HEK293 (cell line): Measurements from ENCODE around the gene C4orf50.

Experiments
- CTCF ChIA-PET: fragments of 350-600 bp; formaldehyde crosslinking; extraction: SDS; loops from one replicate; lab custom pipeline; 2021; ENCODE audit warnings: antibody characterized with exemption; lab: Yijun Ruan, JAX
- POLR2A ChIA-PET: fragments of 300-600 bp; formaldehyde crosslinking; extraction: SDS; loops from one replicate; lab custom pipeline; 2020; ENCODE audit warnings: antibody characterized with exemption, inconsistent platforms; lab: Yijun Ruan, JAX
- H3K27ac ChIP-seq: fragments of 200-500 bp; sonication (Bioruptor generic); 2 replicates; pipeline ENCODE4 v1.5.1; 2014; ENCODE audit warnings: low read depth, low read length, control low read depth, inconsistent platforms; ENCODE audit errors: extremely low read depth
- H3K36me3 ChIP-seq, 2 experiments: fragments of 200-500 bp in 1 of 2; sonication (Bioruptor generic) in 1 of 2; 1 replicate in 1 of 2; 2 replicates in 1 of 2; pipeline ENCODE4 v1.5.1; 2014 to 2017; ENCODE audit warnings: inconsistent platforms in 2 of 2, low read length in 2 of 2; ENCODE audit not compliant: control insufficient read depth in 2 of 2, insufficient read depth in 1 of 2
- H3K4me1 ChIP-seq: fragments of 200-500 bp; sonication (Bioruptor generic); 2 replicates; pipeline ENCODE4 v1.5.1; 2014; ENCODE audit warnings: mild to moderate bottlenecking, low read length, inconsistent platforms; ENCODE audit not compliant: control insufficient read depth, insufficient read depth
- H3K4me3 ChIP-seq: 2 replicates; pipeline ENCODE4 v1.5.1; 2011; ENCODE audit warnings: low read depth, mild to moderate bottlenecking, control low read depth, low read length, moderate library complexity
- H3K9me3 ChIP-seq: fragments of 200-500 bp; sonication (Bioruptor generic); 2 replicates; pipeline ENCODE4 v1.5.1; 2014; ENCODE audit warnings: low read depth, low read length, inconsistent platforms; ENCODE audit not compliant: control insufficient read depth, insufficient read depth
- BCL6B ChIP-seq: fragments of 450-650 bp; formaldehyde crosslinking; IDR thresholded peaks from 2 replicates; pipeline ENCODE4 v1.5.1; 2017; ENCODE audit warnings: missing biosample characterization, missing genetic modification characterization
- GLI2 ChIP-seq: fragments of 450-650 bp; formaldehyde crosslinking; IDR thresholded peaks from 2 replicates; pipeline ENCODE4; 2017; ENCODE audit warnings: missing biosample characterization, missing genetic modification characterization, low read depth, borderline replicate concordance
- HOXA7 ChIP-seq: sonication (generic); formaldehyde crosslinking; IDR thresholded peaks from 2 replicates; pipeline ENCODE4 v1.8.1; 2022; ENCODE audit warnings: missing genetic modification reagents, borderline replicate concordance
- HOXD13 ChIP-seq: sonication (generic); formaldehyde crosslinking; IDR thresholded peaks from 2 replicates; pipeline ENCODE4 v1.8.0; 2022; ENCODE audit warnings: missing genetic modification reagents, borderline replicate concordance
- OSR2 ChIP-seq: fragments of 450-650 bp; formaldehyde crosslinking; IDR thresholded peaks from 2 replicates; pipeline ENCODE4 v1.5.1; 2016; ENCODE audit warnings: missing biosample characterization, missing genetic modification characterization
- OVOL3 ChIP-seq: fragments of 450-650 bp; formaldehyde crosslinking; IDR thresholded peaks from 2 replicates; pipeline ENCODE4 v1.5.1; 2016; ENCODE audit warnings: missing biosample characterization, missing genetic modification characterization
- RBAK ChIP-seq: fragments of 450-650 bp; formaldehyde crosslinking; IDR thresholded peaks from 2 replicates; pipeline ENCODE4 v1.5.1; 2016; ENCODE audit warnings: missing biosample characterization, missing genetic modification characterization
- ZBTB20 ChIP-seq: fragments of 450-650 bp; formaldehyde crosslinking; IDR thresholded peaks from 2 replicates; pipeline ENCODE4 v1.5.1; 2016; ENCODE audit warnings: missing biosample characterization, missing genetic modification characterization
- ZFP69B ChIP-seq: fragments of 450-650 bp; formaldehyde crosslinking; IDR thresholded peaks from 2 replicates; pipeline ENCODE4 v1.5.1; 2016; ENCODE audit warnings: missing biosample characterization, missing genetic modification characterization
- ZNF112 ChIP-seq: fragments of 450-650 bp; formaldehyde crosslinking; IDR thresholded peaks from 2 replicates; pipeline ENCODE4 v1.5.0; 2017; ENCODE audit warnings: missing biosample characterization, missing genetic modification characterization
- ZNF121 ChIP-seq: fragments of 450-650 bp; formaldehyde crosslinking; IDR thresholded peaks from 2 replicates; pipeline ENCODE4 v1.5.1; 2016; ENCODE audit warnings: missing biosample characterization, missing genetic modification characterization
- ZNF184 ChIP-seq: fragments of 450-650 bp; IDR thresholded peaks from 2 replicates; pipeline ENCODE4 v1.5.1; 2018; ENCODE audit warnings: missing biosample characterization, mild to moderate bottlenecking, missing genetic modification characterization
- ZNF2 ChIP-seq: fragments of 450-650 bp; formaldehyde crosslinking; IDR thresholded peaks from 2 replicates; pipeline ENCODE4 v1.5.1; 2016; ENCODE audit warnings: missing biosample characterization, missing genetic modification characterization
- ZNF214 ChIP-seq: fragments of 450-650 bp; formaldehyde crosslinking; IDR thresholded peaks from 2 replicates; pipeline ENCODE4 v1.5.1; 2017; ENCODE audit warnings: missing biosample characterization, mild to moderate bottlenecking, missing genetic modification characterization, borderline replicate concordance
- ZNF266 ChIP-seq: fragments of 450-650 bp; formaldehyde crosslinking; IDR thresholded peaks from 2 replicates; pipeline ENCODE4 v1.5.1; 2016; ENCODE audit warnings: missing biosample characterization, missing genetic modification characterization, low read depth
- ZNF280C ChIP-seq: fragments of 450-650 bp; formaldehyde crosslinking; IDR thresholded peaks from 2 replicates; pipeline ENCODE4 v1.5.1; 2016; ENCODE audit warnings: missing biosample characterization, missing genetic modification characterization
- ZNF521 ChIP-seq: fragments of 450-650 bp; formaldehyde crosslinking; IDR thresholded peaks from 2 replicates; pipeline ENCODE4 v1.5.1; 2017; ENCODE audit warnings: missing biosample characterization, mild to moderate bottlenecking, missing genetic modification characterization
- ZNF677 ChIP-seq: fragments of 450-650 bp; IDR thresholded peaks from 2 replicates; pipeline ENCODE4 v1.5.0; 2018; ENCODE audit warnings: missing biosample characterization, mild to moderate bottlenecking, missing genetic modification characterization, moderate library complexity
- ZSCAN16 ChIP-seq: fragments of 450-650 bp; formaldehyde crosslinking; IDR thresholded peaks from 2 replicates; pipeline ENCODE4 v1.5.1; 2016; ENCODE audit warnings: missing biosample characterization, missing genetic modification characterization

C4orf50 gene

GRCh38 chr4:5976921-5977320 lies 41.3 kb downstream of the C4orf50 start:
- no peak for TF ChIP-seq ZNF184 (tag by site-specific recombination)
- TF ChIP-seq ZFP69B (tag by site-specific recombination), result no peak
- TF ChIP-seq ZSCAN16 (tag by site-specific recombination), result no peak
- no peak for TF ChIP-seq ZNF521 (tag by site-specific recombination)
- no peak for TF ChIP-seq HOXD13 (CRISPR knock-in tag)
- TF ChIP-seq OVOL3 (tag by site-specific recombination), result no peak
- TF ChIP-seq ZNF121 (tag by site-specific recombination), result no peak
- TF ChIP-seq ZNF266 (tag by site-specific recombination), result no peak
- TF ChIP-seq OSR2, result no peak
- TF ChIP-seq, all 188 proteins: peak for 0
- no peak overlapping the region for H3K27ac ChIP-seq
- no peak overlapping the region for H3K4me3 ChIP-seq
- H3K36me3 ChIP-seq, result no peaks in the 10 kb centered on the region
- ChIA-PET CTCF (no interaction called here), POLR2A (no interaction called here)
- H3K9me3 ChIP-seq, result no peaks in the 10 kb centered on the region
- no peaks in the 10 kb centered on the region for H3K4me1 ChIP-seq

GRCh38 chr4:5976431-5976830 lies 41.8 kb downstream of the C4orf50 start:
- no peaks in the 10 kb centered on the region for H3K9me3 ChIP-seq
- CTCF ChIA-PET, result interaction anchor here (0.6 kb wide), 2 partner anchors 87 to 109 kb away, joined by 3 read pairs; no protein-coding TSS in a partner anchor
- no peak overlapping the region for H3K4me3 ChIP-seq
- no peak for TF ChIP-seq ZNF2 (tag by site-specific recombination)
- no peak for TF ChIP-seq ZNF280C (tag by site-specific recombination)
- no peak for TF ChIP-seq ZNF112 (tag by site-specific recombination)
- no peak for TF ChIP-seq HOXA7 (CRISPR knock-in tag)
- no peak for TF ChIP-seq BCL6B (tag by site-specific recombination)
- no peak for TF ChIP-seq RBAK (tag by site-specific recombination)
- no peak for TF ChIP-seq ZBTB20 (tag by site-specific recombination)
- no peak for TF ChIP-seq ZFP69B (tag by site-specific recombination)
- TF ChIP-seq ZNF214 (tag by site-specific recombination), result no peak
- TF ChIP-seq, all 188 proteins: peak for 0
- Histone ChIP-seq H3K27ac (no peak overlapping the region), H3K36me3 (no peaks in the 10 kb centered on the region), H3K4me1 (no peaks in the 10 kb centered on the region)
- POLR2A ChIA-PET, result no interaction called here

GRCh38 chr4:5974321-5974720 lies 43.9 kb downstream of the C4orf50 start:
- Histone ChIP-seq H3K36me3 (no peaks in the 10 kb centered on the region), H3K4me1 (no peaks in the 10 kb centered on the region), H3K27ac (no peak overlapping the region), H3K4me3 (no peak overlapping the region), H3K9me3 (no peaks in the 10 kb centered on the region)
- no peak for TF ChIP-seq ZNF677
- no peak for TF ChIP-seq GLI2 (tag by site-specific recombination)
- POLR2A ChIA-PET, result no interaction called here
- CTCF ChIA-PET, result interaction anchor here (0.6 kb wide), 1 partner anchor 307 kb away, joined by 4 read pairs; no protein-coding TSS in a partner anchor
